Activated effector memory CD4-positive, alpha-beta T cell treated with anti-CD3 and anti-CD28 coated beads, Interleukin-2, amount 50 U/mL, for 16 hours (primary cell): ENCODE measurements around the gene RELL2.

ENCODE experiments used
- DNase-seq: peaks from one replicate; pipeline ENCODE4 v3.0.0-alpha.2; 2020

Gene RELL2

DNA sequence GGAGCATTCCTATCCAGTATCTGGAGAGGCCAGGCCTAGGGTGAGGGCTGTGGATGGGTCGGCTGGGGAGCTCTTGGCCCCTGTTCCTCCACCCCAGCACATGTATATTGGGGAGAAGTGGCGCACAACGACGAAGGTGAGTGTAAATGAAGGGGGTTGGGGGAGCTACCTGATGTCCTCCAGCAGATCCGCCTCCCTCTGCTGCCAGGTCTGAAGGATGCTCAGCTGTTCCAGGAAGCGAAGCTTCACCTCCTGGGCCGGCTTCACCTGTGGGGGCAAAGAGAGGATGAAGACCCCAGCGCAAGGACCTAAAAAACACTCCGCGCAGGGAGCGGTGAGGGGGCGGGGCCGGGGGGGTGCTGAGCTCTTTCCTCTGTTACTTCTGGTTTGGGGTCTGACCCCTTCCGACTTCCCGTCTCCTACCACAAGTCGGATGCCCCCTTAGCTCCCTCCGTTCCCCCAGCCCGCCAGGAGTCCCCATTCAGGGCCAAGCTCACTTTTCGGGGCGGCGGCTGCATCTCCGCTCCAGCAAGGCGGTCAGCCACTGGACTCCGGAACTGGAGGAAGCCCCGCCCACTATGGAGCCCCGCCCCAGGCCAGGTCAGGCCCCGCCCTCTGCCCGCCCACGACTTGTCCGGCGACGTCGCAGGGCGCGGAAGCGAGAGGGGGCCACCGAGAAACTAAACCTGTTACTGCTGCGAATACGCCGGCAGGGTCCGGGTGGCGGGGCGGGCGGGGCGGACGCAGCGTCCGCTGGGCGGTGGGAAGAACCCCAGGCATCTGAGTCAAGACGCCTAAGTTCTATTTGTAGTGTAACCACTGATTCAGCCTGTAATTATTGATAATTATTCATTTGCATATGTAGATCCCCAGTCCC is 14.3 kb downstream of the RELL2 start, which contains the start of gene FCHSD1:
Gene FCHSD1, minus strand, starts transcription at position 568 of the 877 bp plus-strand sequence. Its CDS starts 50 bp downstream, at position 518.
- peak; percentile 93 for DNase-seq

DNA sequence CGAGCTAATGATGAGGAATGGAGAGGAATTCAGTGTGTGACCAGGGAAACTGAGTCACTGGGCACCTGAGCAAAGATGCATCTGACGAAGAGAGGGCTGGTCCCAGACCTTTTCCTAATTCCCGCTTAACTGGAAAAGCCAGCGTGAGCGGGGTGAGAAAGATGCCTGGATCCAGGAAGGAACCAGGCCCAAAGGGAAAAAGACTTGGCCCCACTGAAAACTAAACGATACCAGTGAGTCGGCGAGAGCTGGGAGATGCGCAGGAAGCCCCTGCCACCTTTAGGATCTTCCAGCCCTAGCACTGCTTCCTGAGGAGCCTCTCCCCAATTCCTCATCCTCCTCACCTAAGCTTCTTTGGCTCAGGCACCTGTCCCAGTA is 14.9 kb downstream of the RELL2 start:
- DNase-seq = no peak

DNA sequence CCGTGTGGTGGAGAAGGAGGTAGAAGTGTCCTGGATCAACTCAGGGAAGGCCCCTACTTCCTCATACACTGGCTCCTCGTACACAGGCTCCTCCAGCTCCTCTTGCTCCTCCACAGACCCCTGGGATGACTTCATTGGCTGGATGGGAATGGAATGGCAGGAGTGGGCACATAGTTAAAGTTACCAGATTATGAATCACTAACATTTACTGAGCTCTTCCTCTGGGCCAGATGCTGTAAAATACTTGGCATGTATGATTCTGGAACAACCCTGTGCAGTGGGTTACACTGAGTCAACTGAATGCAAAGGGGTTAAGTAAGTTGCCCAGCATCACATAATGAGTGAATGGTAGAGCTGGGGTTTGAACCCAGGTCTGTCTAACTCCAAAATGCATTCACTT is 17.5 kb downstream of the RELL2 start:
- DNase-seq = no peak

DNA sequence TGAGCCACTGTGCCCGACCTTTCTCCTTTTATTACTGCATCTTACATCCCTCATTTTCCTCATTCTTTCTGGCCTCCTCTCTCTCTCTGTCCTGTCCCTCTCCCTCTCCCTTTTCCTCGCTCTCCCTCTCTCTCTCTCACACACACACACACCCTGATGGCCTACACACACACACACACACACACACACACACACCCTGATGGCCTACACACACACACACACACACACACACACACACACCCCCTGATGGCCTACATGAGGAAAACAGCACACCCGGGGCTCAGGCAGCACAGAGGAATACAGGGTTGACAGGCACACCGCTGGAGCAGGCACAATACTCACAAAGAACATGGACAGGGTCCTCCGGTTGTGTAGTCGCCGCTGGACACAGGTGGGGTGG is 18.2 kb downstream of the RELL2 start:
- DNase-seq = no peak

DNA sequence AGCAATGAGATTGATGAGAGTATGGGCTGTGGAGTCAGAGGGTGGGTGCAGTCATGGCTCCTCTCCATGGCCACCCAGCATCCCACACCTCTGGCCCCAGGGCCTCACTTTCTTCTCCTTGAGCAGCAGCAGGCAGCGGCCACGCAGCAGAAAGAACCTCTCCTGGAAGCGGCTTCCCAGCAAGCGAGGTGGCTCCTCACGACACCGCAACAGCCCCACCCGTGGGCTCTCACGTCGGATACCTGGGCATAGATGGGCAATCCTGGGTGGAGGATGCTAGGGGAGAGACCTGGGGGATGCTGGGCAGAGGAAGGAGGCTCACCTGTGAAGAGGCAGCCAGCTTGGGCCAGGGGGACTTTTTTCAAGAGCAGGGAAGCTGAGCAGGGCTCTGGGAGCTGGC is 19.6 kb downstream of the RELL2 start:
- DNase-seq = no peak

DNA sequence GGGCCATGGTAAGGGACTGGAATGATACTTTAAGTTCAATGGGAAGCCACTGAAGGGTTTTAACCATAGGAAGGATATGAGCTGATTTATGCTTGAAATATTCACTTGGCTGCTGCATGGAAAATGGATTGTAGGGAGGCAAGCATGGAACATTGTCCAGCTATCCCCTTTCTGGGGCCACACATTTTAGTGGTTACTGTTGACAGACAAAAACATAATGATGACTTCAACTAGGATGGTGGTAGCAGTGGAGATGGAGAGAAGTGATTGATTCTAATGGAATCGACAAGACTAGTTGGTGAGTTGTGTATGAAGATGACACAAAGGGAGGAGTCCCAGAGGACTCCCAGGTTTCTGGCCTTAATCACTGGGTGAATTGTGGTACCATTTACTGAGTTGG is 20.6 kb downstream of the RELL2 start:
- DNase-seq = no peak

DNA sequence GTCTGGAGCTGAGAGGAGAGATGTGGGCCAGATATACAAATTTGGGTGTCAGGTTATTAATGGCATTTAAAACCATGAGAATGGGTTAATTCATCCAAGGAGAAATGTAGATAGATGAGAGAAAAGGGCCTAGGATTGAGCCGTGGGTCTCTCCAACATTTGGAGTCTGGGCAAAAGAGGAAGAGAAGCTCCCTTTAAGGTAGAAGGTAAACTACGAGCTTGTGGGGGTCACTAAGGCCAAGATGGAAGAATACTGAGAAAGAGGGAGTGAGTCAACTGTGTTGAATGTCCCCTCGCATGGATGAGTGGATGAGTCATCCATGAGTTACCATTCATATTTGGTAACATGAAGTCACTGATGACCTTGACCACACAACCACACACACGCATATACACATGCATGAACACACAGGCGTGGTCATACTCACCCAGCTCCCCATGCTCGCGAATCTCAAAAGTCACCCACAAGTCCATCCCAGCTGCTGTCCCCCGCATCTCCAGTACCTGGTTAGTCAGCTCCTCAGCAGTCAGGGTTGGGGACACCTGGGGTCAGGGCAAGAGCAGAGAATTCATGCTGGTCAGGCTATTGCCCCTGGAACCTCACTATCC is 21.2 kb downstream of the RELL2 start:
- DNase-seq = no peak

DNA sequence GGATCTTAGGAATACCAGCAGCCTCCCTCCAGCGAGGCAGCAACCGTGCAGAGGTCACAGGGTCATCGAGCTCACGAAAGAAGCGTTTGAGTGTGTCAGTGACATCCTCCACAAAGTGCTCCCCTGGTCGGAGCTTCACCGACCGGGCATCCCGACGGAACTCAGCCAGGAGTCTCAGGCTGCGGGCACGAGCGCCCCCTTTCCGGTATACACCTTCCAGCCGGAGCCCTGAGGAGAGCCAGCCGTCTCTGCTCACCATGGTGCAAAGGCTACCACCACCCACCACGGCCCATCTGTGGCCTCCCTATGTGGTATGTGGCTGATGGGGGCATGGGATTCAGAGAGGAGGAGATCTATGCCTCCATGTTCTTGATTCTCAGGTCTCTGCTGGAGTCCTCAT is 25.2 kb downstream of the RELL2 start:
- no peak for DNase-seq

DNA sequence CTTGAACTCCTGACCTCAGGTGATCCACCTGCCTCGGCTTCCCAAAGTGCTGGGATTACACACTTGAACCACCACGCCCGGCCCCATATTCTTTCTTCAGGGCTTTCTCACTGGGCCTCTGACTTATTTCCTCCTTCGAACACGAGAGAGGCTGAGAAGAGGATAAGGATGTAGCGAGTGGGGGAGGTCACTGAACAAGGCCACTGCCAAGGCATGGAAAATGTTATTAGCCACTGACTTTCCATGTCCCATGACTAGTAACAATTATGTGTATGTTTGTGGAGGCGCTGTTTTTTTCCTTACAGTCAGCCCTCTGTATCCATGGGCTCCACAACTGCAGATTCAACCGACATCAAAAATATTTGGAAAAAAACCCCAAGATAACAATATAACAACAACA is 26.7 kb downstream of the RELL2 start:
- DNase-seq = no peak

DNA sequence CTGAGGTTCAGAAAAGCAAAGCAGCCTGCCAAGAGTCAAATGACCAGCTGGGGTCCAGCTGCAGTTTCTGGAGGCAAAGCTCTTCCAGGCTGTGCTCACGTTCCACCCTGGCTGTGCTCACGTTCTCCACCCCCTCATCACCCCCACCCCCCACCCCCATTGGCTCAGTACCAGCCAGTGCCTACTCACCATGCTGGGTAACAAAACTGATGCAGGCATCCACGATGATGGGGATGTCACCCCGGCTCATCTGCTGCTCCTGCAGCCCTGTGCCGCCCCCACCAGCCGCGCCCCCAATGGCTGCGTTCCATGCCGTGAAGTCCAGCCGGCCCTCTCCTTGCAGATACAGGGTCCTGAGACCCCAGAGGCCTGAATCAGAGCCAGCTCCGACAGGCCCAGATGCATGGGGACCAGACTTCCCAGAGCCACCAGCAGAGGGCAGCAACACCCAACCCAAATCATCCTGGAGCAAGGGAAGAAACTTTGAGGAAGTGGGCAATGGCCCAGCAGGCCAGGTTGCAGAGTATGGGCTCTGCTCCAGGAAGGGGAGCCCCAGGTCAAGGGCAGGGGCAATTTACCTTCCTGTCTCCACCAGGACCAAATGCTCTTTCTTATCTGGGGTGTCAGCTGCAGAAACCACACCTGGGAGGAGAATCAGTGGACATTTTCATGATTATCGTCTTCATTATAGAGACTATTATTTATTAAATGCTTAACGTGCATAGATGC is 28.1 kb downstream of the RELL2 start:
- peak; percentile 90 for DNase-seq

DNA sequence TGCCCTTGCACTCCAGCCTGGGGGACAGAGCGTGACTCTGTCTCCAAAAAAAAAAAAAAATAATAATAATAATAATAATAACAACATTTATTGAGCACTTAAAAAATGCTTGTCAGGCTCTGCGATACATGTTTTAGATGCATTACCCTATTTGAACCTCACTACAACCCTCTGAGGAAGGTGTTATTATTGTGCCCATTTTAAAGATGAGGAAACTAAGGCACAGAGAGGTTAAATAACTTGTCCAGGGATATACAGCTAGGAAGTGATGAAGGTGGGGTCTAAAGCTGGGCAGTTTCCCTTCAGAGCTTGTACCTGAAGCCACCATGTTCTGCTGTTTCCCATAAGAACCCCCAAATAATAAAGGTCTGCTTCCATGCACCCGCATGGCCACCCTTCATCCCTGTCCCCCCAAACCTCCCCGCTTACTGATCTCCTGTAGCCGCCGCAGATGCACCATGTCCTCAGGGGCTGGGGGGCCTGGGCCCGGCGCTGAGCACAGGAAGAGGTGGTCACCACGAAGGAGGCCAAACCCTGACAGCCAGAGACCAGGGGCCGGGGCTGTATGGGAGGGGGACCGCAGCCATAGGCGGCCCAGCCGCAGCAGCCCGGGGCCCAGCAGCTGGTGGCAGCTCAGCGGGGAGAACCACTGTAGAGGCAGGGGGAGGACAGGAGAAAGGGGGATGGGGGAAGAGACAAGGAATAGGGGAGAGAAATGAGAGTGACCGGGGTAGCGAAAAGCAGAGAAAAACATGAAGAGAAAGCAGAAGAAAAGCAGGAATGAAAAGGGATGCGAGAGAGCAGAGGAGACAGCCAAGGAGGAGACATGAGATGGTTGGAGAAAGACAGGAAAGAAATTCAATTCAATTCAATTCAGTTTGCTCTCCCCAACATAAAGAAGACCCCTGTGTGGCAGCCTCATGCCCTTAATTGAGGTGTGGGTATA is 29.5 kb downstream of the RELL2 start:
- no peak for DNase-seq

DNA sequence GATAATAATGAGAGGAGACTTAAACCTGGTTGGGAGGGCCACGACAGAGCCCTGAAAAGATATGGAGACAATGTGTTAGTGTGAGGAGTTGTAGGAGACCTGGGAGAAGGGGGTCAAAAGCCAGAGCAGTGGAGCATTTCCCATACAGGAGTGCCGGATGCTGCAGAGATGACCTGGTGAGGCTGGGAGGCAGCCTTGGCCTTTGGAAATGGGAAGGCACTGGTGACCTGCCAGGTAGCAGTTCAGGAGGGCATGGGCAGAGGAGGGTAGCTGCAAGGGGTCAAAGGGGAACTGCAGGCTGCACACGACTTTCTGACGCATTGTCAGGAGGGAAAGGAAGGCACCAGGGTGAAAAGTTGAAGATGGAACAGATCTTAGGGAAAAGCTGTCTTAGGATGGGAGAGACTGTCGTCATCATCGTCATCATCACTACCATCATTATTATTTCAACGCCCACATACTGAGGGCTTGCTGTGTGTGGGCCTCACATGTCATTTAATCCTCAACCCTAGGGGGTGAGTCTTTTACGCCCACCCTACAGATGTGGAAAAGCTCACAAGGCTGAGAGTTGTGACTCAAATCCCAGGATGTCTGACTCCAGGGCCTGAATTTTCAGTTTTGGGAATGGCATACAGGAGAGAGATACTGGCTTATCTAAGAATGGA is 31.9 kb downstream of the RELL2 start:
- DNase-seq = no peak

DNA sequence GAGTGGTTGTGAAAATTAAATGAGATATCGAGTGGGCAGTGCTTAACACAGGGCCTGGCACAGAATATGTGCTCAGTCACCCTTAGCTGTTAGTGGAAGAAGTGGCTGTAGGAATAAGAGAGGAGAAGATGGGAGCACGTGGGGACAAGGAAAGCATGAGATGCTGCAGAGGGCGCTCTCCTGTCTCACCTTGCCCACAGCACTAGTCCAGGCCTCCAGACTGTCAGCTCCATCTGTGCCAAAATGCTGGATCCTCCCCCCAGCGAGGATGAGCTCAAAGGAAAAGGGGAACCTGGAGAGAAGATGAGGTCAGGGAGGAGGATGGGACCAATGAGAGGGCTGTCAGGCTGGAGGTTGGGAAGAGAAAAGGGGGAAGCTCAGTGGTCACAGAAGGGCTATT is 32.7 kb downstream of the RELL2 start:
- no peak for DNase-seq

DNA sequence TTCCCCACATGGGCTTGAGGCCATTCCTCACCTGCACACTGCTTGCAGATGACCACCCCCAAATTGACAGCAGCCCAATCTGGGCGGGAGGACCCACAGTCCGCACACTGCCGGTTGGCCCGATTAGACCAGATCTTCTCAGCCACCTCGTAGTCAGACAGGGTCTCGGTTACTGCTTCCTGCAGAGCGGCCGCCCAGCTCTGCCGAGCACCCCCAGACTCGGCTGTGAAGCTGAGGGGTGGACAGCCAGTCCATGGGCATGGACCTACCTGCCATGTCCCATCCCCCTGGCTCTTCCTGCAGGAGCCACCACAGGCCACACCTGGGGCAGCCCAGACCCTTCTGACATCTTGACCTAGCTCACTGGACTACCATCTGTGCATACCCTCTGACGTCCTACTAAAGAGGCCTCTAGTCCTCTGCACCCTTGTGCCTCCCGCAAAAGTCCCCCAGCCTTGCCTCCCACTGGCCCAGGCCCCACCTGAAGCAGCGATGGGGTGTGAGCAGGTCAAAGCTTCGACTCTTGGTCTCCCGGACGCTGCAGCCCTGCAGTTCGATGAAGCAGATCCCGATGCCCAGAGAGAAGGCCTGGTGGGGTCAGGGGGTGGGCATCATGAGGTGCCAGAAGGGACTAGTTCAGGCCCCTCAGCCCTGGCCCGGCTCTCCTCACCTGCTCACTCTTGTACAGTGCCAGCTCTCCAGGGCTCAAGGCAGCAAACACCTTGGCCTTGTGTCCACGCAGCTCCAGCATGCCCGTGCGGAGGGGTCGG is 35.5 kb downstream of the RELL2 start:
- DNase-seq = no peak

DNA sequence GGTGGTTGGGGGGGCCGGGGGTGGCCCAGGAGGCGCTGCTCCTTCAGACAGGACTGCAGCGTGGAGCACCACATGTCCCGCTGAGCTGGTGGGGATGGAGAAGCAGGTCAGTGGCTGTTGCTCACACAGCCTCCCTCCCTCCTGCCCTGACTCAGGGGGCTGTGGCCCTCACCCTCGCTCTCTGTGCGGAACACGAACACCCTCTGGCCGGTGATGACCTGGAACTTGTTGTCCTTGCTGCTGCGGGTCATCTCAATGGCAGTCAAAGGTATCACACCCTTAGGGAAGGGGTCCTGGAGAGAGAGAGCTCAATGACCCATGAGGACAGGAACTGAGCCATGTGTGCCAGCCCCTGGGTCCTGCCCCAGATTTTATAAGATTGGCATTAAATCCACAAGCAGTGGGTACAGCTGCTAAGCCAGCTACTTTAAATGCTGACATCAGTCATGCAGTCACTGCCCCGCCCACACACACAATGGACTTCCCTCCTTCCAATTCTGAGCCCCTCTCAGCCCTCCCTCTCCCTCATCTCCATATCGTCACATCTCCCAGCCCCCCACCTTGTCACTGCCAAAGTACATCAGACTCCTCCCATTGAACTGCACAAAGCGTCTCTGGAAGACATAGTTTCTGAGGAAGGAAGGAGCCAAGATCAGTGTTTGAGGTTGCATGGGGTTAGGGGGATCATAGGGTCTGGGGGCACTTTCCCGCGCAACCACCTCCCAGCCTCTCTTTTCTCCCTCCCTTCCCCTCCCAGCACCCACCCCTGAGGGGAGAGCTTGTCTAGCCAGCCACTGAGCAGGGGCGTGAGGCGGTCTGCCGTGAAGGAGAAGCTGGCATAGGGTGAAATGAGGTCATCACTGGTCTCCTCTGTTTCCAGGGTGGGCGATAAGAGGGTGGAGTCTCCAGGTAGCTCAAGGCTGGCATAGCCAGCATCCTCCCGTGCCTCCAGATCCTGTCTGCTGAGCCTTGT is 36.3 kb downstream of the RELL2 start:
- DNase-seq = no peak

DNA sequence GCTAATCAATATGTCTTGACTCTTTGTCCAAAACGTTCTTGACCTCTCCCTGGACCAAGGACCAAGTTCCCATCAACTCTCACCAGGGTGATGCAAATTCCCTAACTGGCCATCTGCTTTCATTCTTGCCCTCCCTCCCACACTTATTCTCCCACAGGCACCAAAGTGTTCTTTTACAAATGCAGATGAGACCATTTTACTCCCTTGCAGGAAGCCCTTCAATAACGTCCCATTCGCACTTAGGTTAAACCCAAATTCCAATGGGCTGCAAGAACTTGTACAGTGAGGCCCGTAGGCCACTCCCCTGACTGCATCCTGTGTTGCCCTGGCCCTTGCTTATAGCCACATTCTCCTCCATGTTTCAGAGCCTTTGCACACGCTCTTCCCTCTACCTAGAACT is 38.0 kb downstream of the RELL2 start:
- DNase-seq = no peak

DNA sequence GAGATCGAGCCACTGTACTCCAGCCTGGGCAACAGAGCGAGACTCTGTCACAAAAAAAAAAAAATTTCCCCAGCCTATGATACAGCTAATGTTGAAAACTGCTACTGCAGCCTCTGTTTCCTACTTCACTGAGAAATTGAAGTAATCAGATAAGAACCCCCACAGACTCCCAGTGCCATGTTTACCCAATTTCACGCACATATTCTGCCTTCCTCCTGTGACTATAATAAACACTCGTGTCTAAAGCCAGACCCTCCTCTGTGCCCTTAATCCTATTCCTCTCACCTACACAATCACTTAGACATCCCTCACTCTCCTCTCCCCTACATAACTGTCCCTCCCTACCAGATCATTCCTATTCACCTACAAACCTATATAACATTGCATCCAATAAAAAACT is 38.9 kb downstream of the RELL2 start:
- no peak for DNase-seq

DNA sequence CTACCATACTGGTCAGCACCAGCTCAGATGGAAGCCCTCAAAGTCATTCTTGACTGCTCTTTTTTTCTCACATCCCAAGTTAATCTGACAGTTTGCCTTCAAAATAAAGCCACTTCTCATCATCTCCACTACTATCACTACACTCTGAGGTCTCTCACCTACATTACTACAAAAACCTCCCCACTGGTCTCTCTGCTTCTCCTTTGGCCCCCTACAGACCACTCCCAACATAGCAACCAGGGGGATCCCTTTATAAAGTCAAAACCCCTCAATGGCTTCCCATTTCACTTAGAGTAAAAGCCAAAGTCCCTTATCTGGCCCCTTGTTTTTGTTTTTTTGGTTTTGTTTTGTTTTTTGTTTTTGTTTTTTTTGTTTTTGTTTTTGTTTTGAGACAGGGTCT is 40.6 kb downstream of the RELL2 start:
- DNase-seq = no peak

DNA sequence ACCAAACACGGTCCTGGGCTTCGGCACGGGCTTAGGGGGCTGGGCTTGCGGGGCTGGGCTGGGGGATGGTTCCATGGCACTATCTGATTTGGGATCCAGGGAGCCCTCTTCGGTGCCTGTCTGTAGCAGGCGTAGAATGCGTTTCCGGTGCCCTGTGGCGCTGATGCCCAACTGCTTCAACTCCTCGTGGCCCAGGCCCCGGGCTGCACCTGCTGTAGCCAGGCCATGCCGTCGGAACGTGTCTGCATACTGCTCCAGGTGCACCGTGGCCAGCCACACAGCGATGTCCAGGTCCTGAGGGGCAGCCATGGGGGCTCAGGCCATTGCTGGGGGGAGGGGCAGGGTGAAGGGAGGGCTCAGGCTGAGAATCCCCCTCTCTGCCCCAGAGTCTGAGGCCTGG is 43.4 kb downstream of the RELL2 start:
- DNase-seq = no peak

DNA sequence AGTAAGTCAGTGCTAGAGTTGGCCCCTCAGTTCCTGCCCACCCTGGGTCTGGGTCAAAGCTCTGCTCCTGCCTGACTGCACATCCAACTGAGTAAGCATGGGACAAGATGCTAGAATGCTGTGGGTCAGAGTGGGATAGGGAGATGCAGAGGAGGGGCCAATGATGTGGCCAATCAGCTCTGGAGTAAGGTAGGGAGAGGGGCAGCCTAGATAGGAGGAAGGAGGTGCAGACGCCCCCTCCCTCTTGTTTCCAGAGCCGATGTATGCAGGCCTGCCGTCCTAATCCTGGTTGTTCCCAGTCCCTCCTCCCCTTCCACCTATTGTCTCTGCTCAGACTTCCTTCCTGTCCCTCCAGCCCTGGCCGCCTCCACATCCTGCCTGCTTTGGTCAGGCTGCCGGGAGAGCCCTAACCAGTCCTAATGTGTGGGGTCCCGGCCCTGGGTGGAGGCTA is 44.0 kb downstream of the RELL2 start:
- no peak for DNase-seq
